HG03280 (cell line): ENCODE measurements around the gene CDHR5.

ENCODE experiments used
- ATAC-seq: cut with Tn5 transposase; IDR thresholded peaks from one replicate; pipeline ENCODE4 v1.9.1; 2021; ENCODE audit warnings: mild to moderate bottlenecking, moderate library complexity; ENCODE audit not compliant: unreplicated experiment

CDHR5 gene

GRCh38 chr11:611001-611996 is 13.5 kb downstream of the CDHR5 start:
- no peak for ATAC-seq

- ATAC-seq: no peak
These were observed 14.5 kb downstream of the CDHR5 start for GRCh38 chr11:610146-610801.

- no peak for ATAC-seq
These were observed 15.4 kb downstream of the CDHR5 start for GRCh38 chr11:609341-609811.

GRCh38 chr11:608791-609251 is 15.9 kb downstream of the CDHR5 start:
- ATAC-seq: no peak

GRCh38 chr11:607971-608659 is 16.6 kb downstream of the CDHR5 start:
- no peak for ATAC-seq

- ATAC-seq: no peak
These were observed 17.6 kb downstream of the CDHR5 start for GRCh38 chr11:607020-607780.

- ATAC-seq: no peak
These were observed 18.5 kb downstream of the CDHR5 start for GRCh38 chr11:606245-606644.

- ATAC-seq: no peak
These were observed 19.2 kb downstream of the CDHR5 start for GRCh38 chr11:605286-606129.

GRCh38 chr11:603154-603553 is 21.6 kb downstream of the CDHR5 start:
- no peak for ATAC-seq

GRCh38 chr11:601573-602245 is 23.0 kb downstream of the CDHR5 start:
- no peak for ATAC-seq

GRCh38 chr11:598005-598680 is 26.6 kb downstream of the CDHR5 start:
- no peak for ATAC-seq

GRCh38 chr11:597166-597725 is 27.5 kb downstream of the CDHR5 start:
- ATAC-seq: no peak

- no peak for ATAC-seq
These were observed 28.4 kb downstream of the CDHR5 start for GRCh38 chr11:596374-596773.

- ATAC-seq: no peak
These were observed 29.4 kb downstream of the CDHR5 start for GRCh38 chr11:595400-595799.

GRCh38 chr11:593347-593746 is 31.4 kb downstream of the CDHR5 start:
- ATAC-seq: no peak

- ATAC-seq: no peak
These were observed 31.8 kb downstream of the CDHR5 start for GRCh38 chr11:592918-593317.

GRCh38 chr11:592501-592900 is 32.3 kb downstream of the CDHR5 start:
- no peak for ATAC-seq

GRCh38 chr11:590997-591396 is 33.8 kb downstream of the CDHR5 start:
- ATAC-seq: no peak
